Raji (cell line): ENCODE data around the gene CLHC1.

Experiments
- POLR2A ChIP-seq: IDR thresholded peaks from 2 replicates; pipeline ENCODE4 v1.6.1; 2011; ENCODE audit warnings: low read depth, low read length, control low read depth; ENCODE audit not compliant: insufficient read depth

The CLHC1 gene

DNA sequence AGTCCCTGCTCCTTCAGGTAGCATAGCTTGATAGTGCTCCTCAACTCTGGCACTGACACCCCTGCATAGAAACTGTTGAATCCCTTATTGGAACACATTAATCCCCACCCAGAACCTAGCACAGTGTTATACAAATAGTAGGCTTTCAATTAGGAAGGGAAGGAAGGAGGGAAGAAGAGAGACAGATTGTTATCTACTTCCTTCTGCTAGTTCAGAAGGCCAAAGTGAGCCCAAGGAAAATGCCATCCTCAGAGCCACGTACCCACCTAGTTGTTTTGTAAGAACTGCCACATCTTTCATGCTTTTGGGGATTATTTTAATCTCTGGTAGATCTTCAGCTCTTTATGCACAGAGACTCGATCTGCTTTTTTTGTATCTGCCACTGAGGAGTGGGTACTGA lies 75.1 kb downstream of the CLHC1 start:
- no peak for TF ChIP-seq POLR2A

DNA sequence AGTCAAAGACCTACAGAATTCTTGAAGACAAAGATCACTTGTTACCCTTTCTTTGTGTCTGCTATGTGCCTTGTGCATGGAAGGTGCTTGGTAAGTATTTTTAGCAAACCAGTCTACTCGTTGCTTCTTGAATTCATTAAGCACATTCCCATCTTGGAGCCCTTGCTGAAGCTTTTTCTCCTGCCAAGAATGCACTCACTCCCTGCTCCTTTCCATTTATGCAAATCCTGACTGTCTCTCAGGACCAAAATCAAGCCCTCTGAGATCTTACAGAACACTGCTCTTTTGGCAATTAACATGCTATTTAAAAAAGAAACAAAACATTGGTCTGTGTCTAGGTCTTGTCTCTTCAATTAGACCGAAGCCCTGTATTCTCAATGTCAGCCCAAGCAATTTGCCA lies 75.8 kb downstream of the CLHC1 start:
- no peak for TF ChIP-seq POLR2A

DNA sequence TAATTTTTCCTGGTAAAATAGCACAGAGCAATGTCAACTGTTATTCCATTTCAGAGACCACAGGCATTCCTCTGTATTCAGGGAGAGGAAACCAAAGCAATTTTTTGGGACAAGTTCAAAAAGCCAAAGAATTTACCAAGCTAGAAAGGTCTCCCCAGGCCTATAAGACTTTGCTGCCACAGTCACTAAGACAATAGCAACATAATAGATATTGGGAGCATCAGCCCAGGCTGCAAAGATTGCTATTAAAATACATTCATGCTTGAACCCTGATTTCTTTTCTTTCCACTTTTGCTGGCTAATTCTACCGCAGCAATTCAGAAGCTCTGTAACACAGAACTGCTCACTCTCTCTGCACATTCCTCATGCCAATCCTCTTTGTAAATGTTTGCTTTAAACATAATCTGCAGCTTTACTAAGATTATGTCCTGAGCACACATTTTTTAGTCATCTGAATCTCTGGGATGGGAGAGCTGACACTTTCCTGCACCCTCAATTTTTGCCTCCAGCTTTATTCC lies 76.3 kb downstream of the CLHC1 start:
- no peak for TF ChIP-seq POLR2A

DNA sequence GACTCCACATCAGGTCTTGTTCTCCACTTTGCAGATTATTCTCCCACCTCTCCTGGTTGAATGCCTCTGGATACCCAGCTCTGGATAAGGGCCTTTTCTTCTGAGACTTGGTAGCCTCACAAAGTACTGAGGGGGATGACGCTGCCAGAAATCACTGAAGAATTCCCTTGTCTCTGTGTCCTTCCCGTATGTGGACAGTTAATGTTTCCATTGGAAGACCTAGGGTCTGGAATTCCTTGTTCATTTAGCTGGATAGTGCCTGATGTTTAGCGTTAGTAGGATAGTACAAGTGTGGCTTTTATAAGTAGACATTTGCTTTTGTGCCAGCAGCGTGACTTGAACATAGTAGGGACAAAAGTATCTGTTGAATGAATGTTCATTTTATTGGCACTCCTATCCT lies 76.9 kb downstream of the CLHC1 start:
- TF ChIP-seq POLR2A = no peak

DNA sequence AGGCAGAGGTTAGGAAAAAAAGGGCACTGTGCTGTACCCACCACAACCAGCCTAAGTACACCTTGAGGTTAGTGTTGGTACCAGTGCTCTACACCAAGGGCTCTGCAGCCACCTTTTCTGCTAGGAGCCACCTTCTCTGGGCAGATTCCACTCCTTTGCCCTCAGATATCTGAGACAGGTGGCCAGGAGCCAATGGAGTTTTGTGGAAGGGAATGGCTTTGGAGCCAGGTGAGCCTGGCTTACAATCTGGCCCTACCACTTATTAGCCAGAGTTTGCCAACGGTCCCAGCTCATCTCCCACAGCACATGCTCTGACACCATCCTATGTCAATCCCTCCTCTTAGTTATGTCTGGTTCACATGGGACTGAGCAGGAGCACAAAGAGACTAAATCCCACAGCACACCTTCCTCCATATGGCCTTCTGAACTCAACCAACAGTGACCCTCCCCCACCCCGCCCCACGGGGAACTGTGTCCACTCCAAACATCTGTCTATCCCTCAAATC lies 77.5 kb downstream of the CLHC1 start:
- TF ChIP-seq POLR2A = no peak

DNA sequence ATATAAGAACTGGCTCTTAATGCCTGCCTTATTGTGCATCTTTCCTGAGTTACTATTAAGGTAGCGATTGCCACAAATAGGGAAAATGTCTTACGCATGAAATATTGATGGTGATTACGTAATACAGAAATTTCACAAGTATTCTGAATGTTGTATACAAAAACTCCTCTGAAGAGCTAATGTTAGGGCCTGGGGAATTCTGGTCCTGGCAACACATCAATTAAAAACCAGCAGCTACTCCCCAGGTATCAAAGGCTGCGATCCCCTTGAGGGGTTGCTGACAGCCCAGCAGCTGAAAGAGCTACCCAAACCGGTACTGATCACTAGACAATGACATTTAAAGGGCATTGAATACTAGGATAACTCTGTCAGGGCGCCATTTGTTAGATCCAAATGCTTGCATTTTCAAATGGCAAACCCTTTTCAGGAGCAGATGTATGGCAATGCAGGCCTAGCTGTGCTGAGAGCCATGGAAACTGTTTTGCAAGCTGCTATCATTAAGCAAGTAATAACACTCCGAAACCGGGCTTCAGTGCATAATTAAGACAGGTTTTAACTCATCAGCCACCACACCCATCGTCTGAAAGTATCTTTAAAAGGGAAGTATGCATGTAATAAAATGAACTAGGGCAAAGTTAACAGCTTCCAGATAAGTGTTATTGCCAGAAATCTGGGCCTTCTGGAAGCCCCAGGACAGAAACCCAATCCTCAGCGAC lies 78.4 kb downstream of the CLHC1 start:
- TF ChIP-seq POLR2A = no peak

DNA sequence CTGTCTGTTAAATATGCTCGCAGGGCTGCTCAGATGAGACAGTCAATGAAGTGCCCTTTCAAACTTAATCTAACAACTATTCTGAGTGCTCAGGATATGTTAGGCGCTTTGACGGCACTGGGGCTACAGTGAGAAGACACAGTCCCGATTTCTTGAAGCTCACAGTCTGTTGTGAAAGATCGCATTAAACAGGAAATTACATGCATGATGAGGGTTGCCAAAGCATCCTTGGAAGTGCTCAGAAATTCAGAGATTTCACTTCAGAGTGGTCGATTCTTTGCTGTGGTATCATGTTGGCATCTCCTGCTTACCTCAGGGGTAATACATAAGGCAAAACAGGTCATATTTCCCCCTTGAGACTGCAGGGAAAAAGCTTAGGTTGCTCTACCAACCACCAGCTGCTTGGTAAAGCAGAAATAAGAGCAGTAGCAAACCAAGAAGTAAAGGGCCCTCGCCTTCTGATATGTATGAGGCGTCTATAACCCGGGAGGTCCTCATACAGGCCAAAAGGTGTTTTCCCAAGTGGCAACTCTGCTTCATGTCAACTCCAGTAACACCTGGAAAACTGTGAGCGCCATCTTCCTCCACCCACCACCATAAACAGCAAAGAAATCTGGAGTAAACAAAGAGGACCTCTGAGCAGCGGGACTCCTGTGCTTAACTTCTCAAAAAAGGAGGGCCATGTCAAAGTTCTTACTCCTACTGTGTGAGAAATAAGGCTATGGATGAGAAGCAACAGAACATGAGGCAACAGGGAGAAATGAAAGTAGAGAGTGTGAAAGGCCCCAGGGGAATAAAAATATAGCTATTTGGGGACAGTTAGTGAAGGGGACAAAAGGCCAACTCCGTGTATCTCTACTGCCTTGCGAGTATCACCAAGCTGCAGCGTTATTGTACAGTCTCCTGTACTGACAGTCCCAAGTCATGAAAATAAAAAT lies 79.3 kb downstream of the CLHC1 start:
- TF ChIP-seq POLR2A = no peak

DNA sequence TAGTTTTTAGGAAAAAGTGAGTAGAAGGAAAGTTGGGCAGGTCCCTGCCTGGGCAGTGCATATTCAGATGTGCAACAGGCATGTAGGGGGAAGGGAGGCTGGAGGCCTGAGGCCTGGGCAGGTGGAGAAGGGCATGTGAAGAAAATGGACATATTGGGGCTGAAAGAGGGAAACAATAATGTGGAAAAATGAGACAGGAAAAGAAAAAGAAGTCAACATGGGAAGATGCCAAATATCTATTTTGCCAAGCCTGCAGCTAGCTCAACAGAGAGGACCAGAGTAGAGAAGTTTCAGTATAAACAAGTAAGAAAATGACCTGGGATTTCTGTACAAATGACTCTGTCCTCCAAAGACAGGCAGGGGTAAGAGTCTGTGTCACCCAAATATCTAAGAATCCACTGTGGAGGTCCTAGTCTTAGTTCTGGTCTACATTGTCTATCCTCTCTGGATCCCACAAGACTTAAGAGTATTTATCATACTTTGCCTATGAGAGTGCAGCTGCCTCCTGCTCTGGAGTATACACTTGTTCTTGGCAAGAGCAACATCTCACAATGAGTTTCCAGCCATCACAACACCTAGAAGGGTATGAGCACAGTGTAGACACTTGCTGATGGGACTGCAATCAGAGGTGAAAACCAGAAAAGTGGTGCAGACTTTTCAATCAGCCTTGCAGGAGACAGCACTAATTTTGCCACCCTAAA lies 80.2 kb downstream of the CLHC1 start:
- TF ChIP-seq POLR2A = no peak

DNA sequence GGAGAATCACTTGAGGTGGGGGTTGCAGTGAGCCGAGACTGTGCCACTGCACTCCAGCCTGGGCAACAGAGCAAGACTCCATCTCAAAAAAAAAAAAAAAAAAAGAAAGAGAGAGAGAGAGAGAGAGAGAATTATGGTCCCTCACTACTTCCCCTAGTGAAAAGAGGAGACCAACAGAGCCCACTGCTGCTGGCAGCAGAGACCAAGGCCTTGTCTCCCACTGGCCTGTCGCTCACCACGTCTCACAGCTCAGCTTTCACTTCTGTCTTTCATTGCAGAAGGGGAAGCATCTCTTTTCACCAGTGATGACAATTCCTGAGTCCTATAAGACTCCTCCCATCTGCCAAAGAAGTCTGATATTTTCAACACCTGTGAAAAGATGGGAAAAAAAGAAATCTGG lies 81.3 kb downstream of the CLHC1 start:
- TF ChIP-seq POLR2A = no peak

DNA sequence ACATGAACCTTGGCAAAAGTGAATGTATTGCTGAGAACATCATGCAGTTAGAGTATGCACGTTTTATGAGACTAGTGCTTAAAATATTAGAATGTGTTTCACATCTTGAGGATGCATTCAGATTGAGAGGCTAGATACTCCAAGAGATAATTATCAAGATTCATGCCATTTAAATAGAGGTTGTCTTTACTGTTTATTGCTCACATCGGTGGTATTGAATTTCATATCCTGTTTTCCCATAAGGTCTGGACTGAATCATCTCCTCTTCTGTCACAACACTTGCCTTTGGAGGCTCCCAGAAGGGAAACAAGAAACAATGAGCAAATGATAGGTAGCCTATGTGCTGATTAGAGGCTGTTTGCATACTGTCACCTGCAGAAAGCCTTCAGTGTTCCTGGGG lies 83.8 kb downstream of the CLHC1 start:
- TF ChIP-seq POLR2A = no peak

DNA sequence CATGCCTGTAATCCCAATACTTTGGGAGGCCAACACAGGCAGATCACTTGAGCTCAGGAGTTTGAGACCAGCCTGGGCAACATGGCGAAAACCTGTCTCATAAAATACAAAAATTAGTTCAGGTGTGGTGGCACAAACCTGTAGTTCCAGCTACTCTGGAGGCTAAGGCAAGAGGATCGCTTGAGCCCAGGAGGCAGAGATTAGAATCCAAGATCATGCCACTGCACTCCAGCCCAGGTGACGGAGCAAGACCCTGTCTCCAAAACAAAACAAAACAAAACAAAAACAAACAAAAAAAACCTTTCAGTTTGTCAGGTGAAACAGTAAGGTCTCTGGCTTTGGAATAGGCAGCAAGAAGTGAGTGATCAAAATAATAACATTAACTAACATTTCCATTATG lies 84.6 kb downstream of the CLHC1 start:
- TF ChIP-seq POLR2A = no peak

DNA sequence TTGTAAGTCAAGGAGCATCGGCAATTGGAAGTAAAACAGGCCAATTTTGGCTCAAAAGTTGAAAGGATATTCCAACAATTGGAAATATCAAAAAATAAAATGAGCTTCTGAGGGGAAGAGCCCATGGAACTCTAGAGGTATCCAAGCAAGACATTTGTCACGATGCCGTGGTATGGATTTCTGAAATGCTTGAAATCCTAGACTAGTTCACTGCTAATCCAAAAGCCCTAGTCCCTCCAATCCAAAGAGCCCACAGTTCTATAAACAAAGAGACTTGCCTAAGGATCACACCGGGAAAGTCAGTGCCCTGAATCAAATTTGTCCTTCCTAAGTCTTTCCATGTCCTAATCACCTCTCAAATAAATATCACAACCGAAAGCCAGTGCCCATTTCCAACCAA lies 85.1 kb downstream of the CLHC1 start:
- TF ChIP-seq POLR2A = no peak

DNA sequence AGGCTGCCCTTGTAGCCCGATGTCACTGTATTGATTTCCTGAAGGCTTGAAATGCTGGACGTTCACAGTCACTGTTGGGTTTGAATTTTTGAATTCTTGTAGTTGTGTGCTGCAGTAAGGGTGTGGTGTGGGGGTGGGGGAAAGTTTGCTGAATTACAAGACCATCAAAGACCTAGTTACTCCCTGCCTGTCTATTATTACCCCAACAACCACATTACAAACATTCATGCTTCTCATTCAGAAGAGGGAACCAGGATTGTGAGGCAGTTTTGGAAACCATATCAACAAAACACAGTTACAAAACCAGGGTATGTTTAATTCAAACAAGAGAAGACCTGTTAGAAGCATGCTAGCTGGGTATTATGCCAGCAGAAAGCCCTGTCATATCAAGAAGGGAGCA lies 85.8 kb downstream of the CLHC1 start:
- no peak for TF ChIP-seq POLR2A

DNA sequence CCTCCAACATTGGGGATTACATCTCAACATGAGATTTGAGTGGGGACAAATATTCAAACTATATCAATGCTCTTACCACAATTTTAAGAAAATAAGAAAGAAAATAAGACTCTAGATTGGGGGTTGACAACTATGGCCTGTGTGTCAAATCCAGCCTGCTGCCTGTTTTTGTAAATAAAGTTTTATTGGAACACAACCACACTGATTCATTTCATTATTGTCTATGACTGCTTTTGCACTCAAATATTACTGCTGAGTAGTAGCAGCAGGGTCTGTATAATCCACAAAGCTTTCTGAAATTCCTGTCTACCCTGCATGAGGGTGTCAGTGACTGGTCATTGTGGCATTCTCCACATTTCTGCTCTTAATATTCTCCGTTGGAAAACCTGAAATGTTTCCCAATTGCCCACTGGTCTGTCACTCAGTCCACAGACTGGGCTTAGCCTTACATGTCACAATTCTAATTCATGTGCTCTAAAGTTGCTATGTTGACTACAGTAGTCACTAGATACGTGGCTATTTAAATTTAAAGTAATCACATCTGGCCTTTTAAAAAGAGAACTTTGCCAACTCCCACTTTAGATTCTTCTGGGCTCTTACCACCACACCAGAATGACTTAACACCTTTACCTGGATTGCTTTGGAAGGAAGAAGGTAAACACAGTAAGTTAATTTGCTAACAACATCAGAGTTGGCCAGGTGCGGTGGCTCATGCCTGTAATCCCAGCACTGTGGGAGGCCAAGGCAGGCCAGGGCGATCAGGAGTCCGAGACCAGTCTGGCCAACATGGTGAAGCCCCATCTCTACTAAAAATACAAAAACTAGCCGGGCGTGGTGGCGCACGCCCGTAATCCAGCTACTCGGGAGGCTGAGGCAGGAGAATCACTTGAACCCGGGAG lies 86.9 kb downstream of the CLHC1 start:
- no peak for TF ChIP-seq POLR2A
